ENCODE results near the gene DEPDC7.
A peak's percentile ranks its signal among the peaks of the same experiment; 100 is the strongest.

DEPDC7 gene

GRCh38 chr11:33065445-33066178, 49.9 kb downstream of the DEPDC7 start:
- H3K4me3 ChIP-seq (replicated peaks; ENCODE audit: low read depth, low read length), result no peak overlapping the region
- TF ChIP-seq CTCF (IDR thresholded peaks at IDR 0.05; ENCODE audit: low read depth, low read length, missing control alignments), result peak; percentile 89

GRCh38 chr11:33067294-33067693, 51.6 kb downstream of the DEPDC7 start:
- no peak for DNase-seq (ENCODE audit: extremely low read depth, low read depth)
- H3K4me3 ChIP-seq (replicated peaks; ENCODE audit: low read depth, low read length), result no peak overlapping the region
- no peak for TF ChIP-seq CTCF (IDR thresholded peaks at IDR 0.05; ENCODE audit: low read depth, low read length, missing control alignments)

More at GRCh38 chr11:33065445-33066178, 49.9 kb downstream of the DEPDC7 start:
- peak; percentile 47 for DNase-seq (ENCODE audit: extremely low read depth, low read depth)

DNA sequence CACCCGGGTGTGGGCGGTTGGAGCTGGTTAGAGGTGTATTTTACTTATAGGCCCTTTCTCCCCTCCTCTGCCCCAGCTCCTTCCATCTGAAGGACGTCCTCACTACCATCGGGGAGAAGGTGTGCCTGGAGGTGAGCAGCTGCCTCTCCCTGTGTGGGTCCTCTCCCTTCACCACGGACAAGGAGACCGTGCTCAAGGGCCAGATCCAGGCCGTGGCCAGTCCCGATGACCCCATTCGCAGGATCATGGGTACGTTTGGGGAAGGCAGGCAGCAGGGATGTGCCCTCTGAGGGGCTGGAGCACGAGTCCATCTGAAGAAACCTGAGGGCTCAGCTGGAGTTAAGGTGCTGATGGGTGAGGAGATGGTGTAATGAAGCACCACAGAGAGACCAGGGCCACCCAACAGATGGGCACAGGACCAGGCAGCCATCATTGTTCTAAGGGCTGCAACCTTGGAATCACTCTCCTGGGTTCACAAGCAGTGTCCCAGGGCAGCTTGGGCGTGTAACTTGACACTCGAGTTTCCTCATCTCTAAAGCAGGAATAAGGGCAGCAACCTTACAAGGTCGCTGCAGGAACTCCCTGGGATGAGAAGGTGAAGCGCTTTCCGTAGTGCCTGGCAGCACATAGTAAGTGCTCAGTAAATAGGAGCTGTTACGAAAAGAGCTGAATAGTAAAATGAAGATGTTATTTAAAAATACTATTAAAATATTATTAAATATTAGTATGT, 53.1 kb downstream of the DEPDC7 start:
- TF ChIP-seq CTCF (IDR thresholded peaks at IDR 0.05; ENCODE audit: low read depth, low read length, missing control alignments), result no peak
- no peak for DNase-seq (ENCODE audit: extremely low read depth, low read depth)

DNA sequence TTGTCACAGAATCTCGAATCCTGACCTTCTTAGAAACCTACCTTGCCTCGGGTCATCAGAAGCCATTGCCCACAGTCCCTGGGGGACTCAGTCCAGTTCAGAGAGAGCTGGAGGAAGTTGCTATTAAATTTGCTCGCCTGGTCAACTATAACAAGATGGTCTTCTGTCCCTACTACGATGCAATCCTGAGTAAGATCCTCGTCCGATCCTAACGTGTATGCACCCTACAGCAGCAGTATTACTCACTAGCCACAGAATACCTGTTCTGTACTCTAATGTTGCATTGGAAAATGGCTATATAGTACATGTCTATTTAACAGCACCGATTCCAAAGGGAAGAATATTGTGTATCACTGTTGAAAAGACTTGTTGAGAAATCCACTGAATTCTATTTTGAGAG, 56.8 kb downstream of the DEPDC7 start:
- H3K4me3 ChIP-seq (replicated peaks; ENCODE audit: low read depth, low read length), result no peak overlapping the region
- no peak for DNase-seq (ENCODE audit: extremely low read depth, low read depth)
- no peak for TF ChIP-seq CTCF (IDR thresholded peaks at IDR 0.05; ENCODE audit: low read depth, low read length, missing control alignments)

More for the DNA sequence above, 53.1 kb downstream of the DEPDC7 start:
- H3K4me3 ChIP-seq (replicated peaks; ENCODE audit: low read depth, low read length), result no peak overlapping the region

Measured in HFF-Myc (cell line).